Stomach (tissue), 9 donors: ENCODE measurements around the gene WWC1. TPM values are rescaled to one million over a fixed set of nuclear protein-coding genes. Genes with fewer than 3 reads are reported as not detected.

Source experiments
- DNase-seq, 2 donors: peaks; one replicate each; pipeline versions ENCODE4 v3.0.0 to v3.0.0-alpha.2; 2013 to 2019
- H3K27ac ChIP-seq, 5 donors: fragments of 200-600 bp in 4 of 5; sonication (generic) in 4 of 5; one replicate each; pipeline ENCODE4 v1.5.1; 2013 to 2019; ENCODE audit warnings: mild to moderate bottlenecking in 1 of 5, moderate library complexity in 1 of 5
- H3K27me3 ChIP-seq, 3 donors: fragments of 200-600 bp; sonication (generic); one replicate each; pipeline ENCODE4 v1.5.1; 2017 to 2019; ENCODE audit warnings: mixed run types in 1 of 3
- H3K36me3 ChIP-seq, 4 donors: fragments of 200-600 bp; sonication (generic); 1 replicate in 3 of 4; 2 replicates in 1 of 4; pipeline ENCODE4 v1.5.1; 2016 to 2019
- H3K4me1 ChIP-seq, 4 donors: fragments of 200-600 bp; sonication (generic); one replicate each; pipeline ENCODE4 v1.5.1; 2016 to 2019
- H3K4me3 ChIP-seq, 4 donors: fragments of 200-600 bp; sonication (generic) in 3 of 4; one replicate each; pipeline ENCODE4 v1.5.1; 2016 to 2019; ENCODE audit warnings: mild to moderate bottlenecking in 1 of 4
- H3K9me3 ChIP-seq, 4 donors: fragments of 200-600 bp; sonication (generic); one replicate each; pipeline ENCODE4 v1.5.1; 2016 to 2019
- CTCF ChIP-seq, 7 experiments: fragments of 450-650 bp in 4 of 7; fragments of 200-600 bp in 3 of 7; sonication (generic) in 3 of 7; IDR thresholded peaks; one replicate each; pipeline ENCODE4 v1.5.1; 2016 to 2019; ENCODE audit warnings: antibody characterized with exemption in 7 of 7, control low read depth in 2 of 7, mild to moderate bottlenecking in 1 of 7
- EP300 ChIP-seq: sonication (generic); formaldehyde crosslinking; IDR thresholded peaks from one replicate; pipeline ENCODE4 v1.6.1; 2017; ENCODE audit warnings: antibody characterized with exemption
- POLR2A ChIP-seq, 4 donors: fragments of 450-650 bp; IDR thresholded peaks; one replicate each; pipeline ENCODE4 v1.6.1; 2016; ENCODE audit warnings: antibody characterized with exemption in 4 of 4, control low read depth in 2 of 4, mild to moderate bottlenecking in 1 of 4, moderate library complexity in 1 of 4
- POLR2AphosphoS5 ChIP-seq, 3 donors: sonication (generic); formaldehyde crosslinking; IDR thresholded peaks; one replicate each; pipeline ENCODE4 v1.6.1; 2016; ENCODE audit warnings: antibody characterized with exemption in 3 of 3
- WGBS, 5 donors: extraction: QIAGEN DNeasy Blood & Tissue Kit in 3 of 5; methylation state at CpG; one replicate each; pipeline versions ENCODE4 v1.1.5 to v1.1.7; 2013 to 2018; 5-methylcytosine and 5-hydroxymethylcytosine counted together
- intact Hi-C: fragments of 100-400 bp; cut with DNase I; formaldehyde crosslinking; loops from one replicate; pipeline ENCODE4 v1.15.1; 2023; ENCODE audit warnings: low total_unique reads
- polyA plus RNA-seq, 3 donors: library from polyadenylated mRNA; stranded (reverse); fragments of 200-250 nt; gene quantifications; one replicate each; pipeline ENCODE4 v1.2.3, GENCODE V29; 2013
- total RNA-seq, 5 donors: library from RNA; depleted of rRNA; stranded (reverse); fragments of >200 nt; gene quantifications; one replicate each; pipeline versions ENCODE4 v1.1.0 to v1.2.3, GENCODE V29; 2014 to 2016
- donor health status: healthy with polysubstance abuse.
- donor health status: Bipolar disorder and iron deficiency.
- donor health status: healthy.

WWC1 gene
- total and polyA plus RNA-seq, 8 donors: 11.3 to 82.6 (median 33.4) TPM

DNA sequence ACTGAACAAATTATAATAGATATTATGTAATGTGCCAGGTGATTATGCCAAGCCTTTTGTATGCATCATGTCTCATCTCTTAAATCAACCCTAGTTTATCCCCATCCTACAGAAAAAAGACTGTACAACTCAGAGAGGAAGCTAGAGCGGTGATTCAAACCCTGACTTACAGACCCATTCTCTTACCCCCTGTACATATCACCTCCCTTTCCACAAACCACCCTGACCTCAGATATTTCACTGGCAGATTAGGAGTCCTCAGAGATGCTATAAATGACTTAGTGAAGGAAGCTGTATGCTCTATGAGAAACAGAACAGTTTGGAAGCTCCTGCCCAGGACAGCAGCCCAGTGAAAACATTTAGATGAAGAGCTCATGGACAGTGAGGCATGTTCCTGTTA is 115.8 kb downstream of the WWC1 start:
- no peaks in the 10 kb centered on the region for H3K9me3 ChIP-seq
- 65 to 100% (median 88%) methylated on average over 1 of the region's 1 CpG for WGBS, 5 donors
- intact Hi-C loops: no loop called here
- no peak overlapping the region for H3K27ac ChIP-seq
- TF ChIP-seq POLR2AphosphoS5 (IDR thresholded peaks at IDR 0.05) (no peak), POLR2A (IDR thresholded peaks at IDR 0.05) (no peak), CTCF (IDR thresholded peaks at IDR 0.05) (no peak), EP300 (no peak)
- no peaks in the 10 kb centered on the region for H3K4me1 ChIP-seq
- no peaks in the 10 kb centered on the region for H3K27me3 ChIP-seq
- DNase-seq: no peak
- peaks cover 0 to 64% (median 40%) of the 10 kb centered on the region in 4 donors for H3K36me3 ChIP-seq
- H3K4me3 ChIP-seq: no peak overlapping the region

GRCh38 chr5:168408561-168409305 is 117.3 kb downstream of the WWC1 start:
- 77 to 89% (median 85%) methylated on average over 5 to 11 of the region's 11 CpGs for WGBS, 5 donors
- no peak for TF ChIP-seq EP300
- Histone ChIP-seq H3K9me3 (no peaks in the 10 kb centered on the region), H3K27me3 (no peaks in the 10 kb centered on the region), H3K36me3 (peaks cover 0 to 67% (median 44%) of the 10 kb centered on the region in 4 donors), H3K4me1 (no peaks in the 10 kb centered on the region), H3K27ac (no peak overlapping the region), H3K4me3 (no peak overlapping the region)
- DNase-seq: peak in 1 of 2 donors; percentile 74
- intact Hi-C loops: no loop called here

- no peaks in the 10 kb centered on the region for H3K4me1 ChIP-seq
- TF ChIP-seq EP300 (no peak), POLR2A (IDR thresholded peaks at IDR 0.05) (no peak), CTCF (IDR thresholded peaks at IDR 0.05) (no peak), POLR2AphosphoS5 (IDR thresholded peaks at IDR 0.05) (no peak)
- no peak for DNase-seq
- H3K36me3 ChIP-seq: peaks cover 0 to 73% (median 53%) of the 10 kb centered on the region in 4 donors
- no peaks in the 10 kb centered on the region for H3K9me3 ChIP-seq
- H3K27ac ChIP-seq: no peak overlapping the region
- WGBS, 5 donors: 52 to 78% (median 67%) methylated on average over 17 of the region's 17 CpGs
- intact Hi-C loops: no loop called here
- H3K27me3 ChIP-seq: no peaks in the 10 kb centered on the region
- no peak overlapping the region for H3K4me3 ChIP-seq
Observed at GRCh38 chr5:168409591-168410458, 118.4 kb downstream of the WWC1 start.

DNA sequence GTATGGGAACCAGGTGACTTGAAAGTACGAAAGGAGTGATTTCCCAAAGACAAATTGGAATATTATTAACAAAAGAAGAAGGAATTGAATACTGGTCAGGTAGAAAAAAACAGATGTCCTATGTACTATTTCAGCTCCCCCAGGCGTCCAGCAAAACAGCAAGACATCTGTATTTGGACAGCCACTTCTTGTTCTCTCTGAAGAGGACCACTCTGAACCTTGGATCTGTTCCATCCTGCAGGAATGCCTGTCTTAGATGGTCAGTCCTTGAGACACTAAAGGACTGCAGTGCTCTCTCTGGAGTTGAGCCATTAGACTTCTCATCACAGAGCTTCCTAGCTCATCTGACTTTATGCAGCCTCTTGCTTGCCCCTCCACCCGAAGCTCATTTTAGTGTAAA is 120.4 kb downstream of the WWC1 start:
- TF ChIP-seq EP300 (no peak), POLR2AphosphoS5 (IDR thresholded peaks at IDR 0.05) (no peak), CTCF (IDR thresholded peaks at IDR 0.05) (no peak), POLR2A (IDR thresholded peaks at IDR 0.05) (no peak)
- intact Hi-C loops: no loop called here
- H3K27me3 ChIP-seq: no peaks in the 10 kb centered on the region
- H3K27ac ChIP-seq: no peak overlapping the region
- H3K4me3 ChIP-seq: no peak overlapping the region
- H3K9me3 ChIP-seq: no peaks in the 10 kb centered on the region
- H3K36me3 ChIP-seq: peaks cover 0 to 74% (median 55%) of the 10 kb centered on the region in 4 donors
- H3K4me1 ChIP-seq: no peaks in the 10 kb centered on the region
- DNase-seq: no peak
- WGBS, 5 donors: 69 to 86% (median 81%) methylated on average over 3 of the region's 3 CpGs
